Adipocyte (in vitro differentiated cells): ENCODE data around the gene MPRIP.

Experiments used
- DNase-seq: peaks from one replicate; pipeline ENCODE4 v3.0.0-alpha.2; 2015; ENCODE audit warnings: low read depth
- H3K27me3 ChIP-seq: replicated peaks from 2 replicates; pipeline ENCODE4 v1.7.0; 2013; ENCODE audit warnings: mild to moderate bottlenecking, low read length, moderate library complexity; ENCODE audit not compliant: control insufficient read depth, insufficient read depth
- H3K36me3 ChIP-seq: 2 replicates; pipeline ENCODE4 v1.7.0; 2013; ENCODE audit warnings: low read length, mild to moderate bottlenecking, moderate library complexity; ENCODE audit not compliant: control insufficient read depth, insufficient read depth, severe bottlenecking
- H3K4me1 ChIP-seq: 2 replicates; pipeline ENCODE4 v1.7.0; 2013; ENCODE audit warnings: mild to moderate bottlenecking, low read length, moderate library complexity; ENCODE audit not compliant: control insufficient read depth, insufficient read depth
- H3K4me3 ChIP-seq: 2 replicates; pipeline ENCODE4 v1.7.0; 2013; ENCODE audit warnings: mild to moderate bottlenecking, low read length, moderate library complexity
- H3K9ac ChIP-seq: 2 replicates; pipeline ENCODE4 v1.7.0; 2013; ENCODE audit warnings: mild to moderate bottlenecking, low read length, moderate library complexity
- H3K9me3 ChIP-seq: 2 replicates; pipeline ENCODE4 v1.7.0; 2013; ENCODE audit warnings: mild to moderate bottlenecking, low read length, moderate library complexity; ENCODE audit not compliant: control insufficient read depth

The MPRIP gene

DNA sequence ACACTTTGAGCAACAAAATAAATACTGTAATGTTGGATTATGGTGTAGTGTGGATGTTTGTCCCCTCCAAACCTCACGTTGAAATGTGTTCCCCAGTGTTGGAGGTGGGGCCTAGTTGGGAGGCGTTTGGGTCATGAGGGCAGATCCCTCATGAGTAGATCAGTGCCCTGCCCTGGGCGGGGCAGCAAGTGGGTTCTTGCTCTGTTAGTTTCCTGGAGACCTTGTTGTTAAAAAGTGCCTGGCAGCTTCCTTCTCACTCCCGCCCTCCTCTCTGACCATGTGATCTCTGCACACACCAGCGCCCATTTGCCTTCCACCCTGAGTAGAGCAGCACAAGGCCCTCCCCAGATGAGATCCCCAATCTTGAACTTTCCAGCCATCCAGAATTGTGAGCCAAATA, 67.7 kb downstream of the MPRIP start:
- DNase-seq: no peak
- H3K36me3 ChIP-seq: no peaks in the 10 kb centered on the region
- H3K4me1 ChIP-seq: peaks cover 44% of the 10 kb centered on the region
- H3K9me3 ChIP-seq: no peaks in the 10 kb centered on the region
- no peaks in the 10 kb centered on the region for H3K27me3 ChIP-seq
- no peak overlapping the region for H3K9ac ChIP-seq
- H3K4me3 ChIP-seq: no peak overlapping the region

DNA sequence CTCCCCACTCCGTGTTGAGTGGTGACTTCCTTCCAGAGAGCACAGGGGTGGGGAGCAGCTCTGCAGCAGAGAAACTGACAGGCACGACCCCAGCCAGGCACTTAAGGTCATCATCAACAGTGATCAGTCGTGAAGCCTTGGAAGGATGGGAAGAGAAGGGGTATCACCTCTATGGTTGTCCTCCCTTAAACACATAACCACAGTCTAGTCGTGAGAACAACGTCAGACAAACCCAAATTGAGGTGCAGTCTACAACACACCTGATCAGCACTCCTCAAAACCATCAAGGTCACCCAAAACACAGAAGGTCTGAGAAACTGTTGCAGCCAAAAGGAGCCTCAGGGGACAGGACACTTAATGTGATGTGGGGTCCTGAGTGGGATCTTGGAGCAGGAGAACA, 68.3 kb downstream of the MPRIP start:
- H3K9me3 ChIP-seq: no peaks in the 10 kb centered on the region
- H3K9ac ChIP-seq: no peak overlapping the region
- no peak overlapping the region for H3K4me3 ChIP-seq
- no peaks in the 10 kb centered on the region for H3K27me3 ChIP-seq
- no peak for DNase-seq
- no peaks in the 10 kb centered on the region for H3K36me3 ChIP-seq
- peaks cover 47% of the 10 kb centered on the region for H3K4me1 ChIP-seq

DNA sequence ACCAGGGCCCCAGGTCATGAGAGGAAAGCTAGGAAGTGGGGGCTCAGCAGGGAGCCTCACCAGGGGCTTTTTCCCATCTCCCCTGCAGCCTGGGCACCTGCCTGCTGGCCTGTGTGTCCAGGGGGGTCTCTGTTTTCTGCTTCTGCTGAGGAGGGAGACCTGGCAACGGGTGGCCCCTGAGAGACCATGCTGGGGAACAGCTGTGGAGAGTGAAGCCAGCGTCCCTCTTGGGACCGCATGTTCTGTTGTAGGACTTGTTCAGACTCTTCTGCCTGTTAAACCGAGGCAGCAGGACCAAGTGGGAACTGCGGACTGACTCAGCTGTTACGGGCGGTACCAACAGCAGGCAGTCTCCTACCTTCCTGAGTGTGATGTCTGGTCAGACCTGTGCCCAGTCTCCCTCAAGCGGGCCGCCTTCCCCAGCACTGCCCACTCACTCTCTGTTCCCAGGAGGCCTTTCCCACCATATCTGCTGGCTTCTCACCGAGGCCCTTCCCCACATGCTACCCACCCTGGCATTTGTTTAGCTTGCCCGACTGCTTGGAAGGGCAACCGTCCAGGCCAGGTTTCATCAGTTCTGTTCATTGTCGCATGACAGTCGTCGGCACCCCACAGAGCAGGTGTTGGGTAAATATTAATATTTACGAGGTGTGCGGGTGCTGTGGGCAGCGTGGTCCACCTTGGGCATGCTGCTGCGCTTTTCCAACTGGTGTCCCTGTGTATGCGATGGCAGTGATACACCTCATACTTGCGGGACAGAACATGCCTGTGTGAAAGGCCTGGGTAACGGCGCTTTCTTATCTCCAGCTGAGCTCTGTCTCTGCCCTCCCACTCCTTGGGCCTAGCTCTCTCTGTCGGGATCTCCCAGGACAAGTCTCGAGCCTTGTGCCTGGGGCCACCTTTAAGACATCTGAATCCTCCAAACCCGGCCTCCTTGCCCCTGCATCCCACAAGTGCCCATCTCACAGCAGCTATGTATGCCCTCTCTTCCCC, 69.4 kb downstream of the MPRIP start:
- H3K27me3 ChIP-seq: no peaks in the 10 kb centered on the region
- DNase-seq: no peak
- no peaks in the 10 kb centered on the region for H3K9me3 ChIP-seq
- no peak overlapping the region for H3K9ac ChIP-seq
- H3K36me3 ChIP-seq: no peaks in the 10 kb centered on the region
- H3K4me3 ChIP-seq: no peak overlapping the region
- peaks cover 43% of the 10 kb centered on the region for H3K4me1 ChIP-seq

DNA sequence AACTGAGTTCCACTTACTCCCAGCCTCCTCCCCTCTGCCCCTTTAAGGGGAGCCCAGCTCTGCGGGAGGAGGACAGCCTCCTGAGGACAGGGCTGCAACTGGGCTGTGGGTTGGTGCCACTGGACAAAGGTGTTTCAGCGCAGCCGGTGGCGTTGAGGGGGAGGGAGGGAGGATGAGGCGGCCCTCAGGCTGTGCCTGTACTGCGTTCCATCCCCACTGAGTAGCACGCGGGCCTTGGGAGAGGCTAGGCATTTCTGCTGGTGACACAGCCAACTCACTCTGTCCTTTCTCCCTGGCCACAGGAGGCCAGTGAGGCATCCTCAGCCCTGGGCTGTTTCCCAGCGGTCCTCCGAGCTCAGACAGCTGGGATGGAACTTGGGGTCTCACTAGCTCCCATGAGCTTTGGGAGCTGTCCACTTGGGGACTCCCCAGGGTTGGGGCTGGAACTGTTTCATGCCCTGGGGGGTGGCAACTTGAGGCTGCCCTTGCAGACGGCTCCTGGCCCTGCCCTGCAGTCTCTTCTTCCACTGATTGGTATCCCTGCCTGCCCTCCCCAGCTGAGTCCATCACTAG, 70.5 kb downstream of the MPRIP start:
- Histone ChIP-seq H3K36me3 (no peaks in the 10 kb centered on the region), H3K4me3 (no peak overlapping the region), H3K9ac (no peak overlapping the region), H3K4me1 (peaks cover 33% of the 10 kb centered on the region), H3K9me3 (no peaks in the 10 kb centered on the region), H3K27me3 (no peaks in the 10 kb centered on the region)
- DNase-seq: no peak

DNA sequence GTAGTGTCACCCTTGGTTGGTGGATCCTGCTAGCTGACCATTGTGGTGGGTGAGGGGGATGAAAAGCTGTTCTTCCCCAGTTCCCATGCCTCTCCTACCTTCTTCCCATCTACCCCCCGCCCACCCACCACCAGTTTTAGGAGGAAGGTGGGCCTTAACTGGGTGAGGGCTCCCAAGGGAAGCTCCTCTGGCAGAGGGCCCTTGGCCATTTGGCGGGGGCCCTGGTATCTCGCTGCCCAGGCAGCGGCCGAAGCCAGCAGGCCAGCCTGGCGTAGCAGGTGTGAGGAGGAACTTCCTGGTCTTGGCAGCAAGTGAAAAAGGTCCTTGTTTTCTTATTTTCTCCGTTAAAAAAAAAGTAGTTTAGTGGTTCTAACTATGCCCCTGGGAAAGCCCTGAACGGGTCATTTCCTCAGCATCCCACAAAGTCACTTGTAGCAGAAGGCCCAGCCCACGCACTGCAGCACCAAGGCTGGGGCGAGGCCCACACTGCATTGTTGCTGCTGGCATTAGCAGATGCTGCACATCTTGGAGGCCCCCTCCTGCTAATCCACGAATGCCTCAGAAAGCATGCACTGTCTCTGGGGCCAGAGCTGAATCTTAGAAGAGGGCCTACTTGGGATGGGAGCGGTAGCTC, 72.5 kb downstream of the MPRIP start:
- DNase-seq: peak; percentile 24
- no peak overlapping the region for H3K4me3 ChIP-seq
- H3K9me3 ChIP-seq: no peaks in the 10 kb centered on the region
- no peak overlapping the region for H3K9ac ChIP-seq
- H3K27me3 ChIP-seq: no peaks in the 10 kb centered on the region
- no peaks in the 10 kb centered on the region for H3K36me3 ChIP-seq
- H3K4me1 ChIP-seq: peaks cover 31% of the 10 kb centered on the region

DNA sequence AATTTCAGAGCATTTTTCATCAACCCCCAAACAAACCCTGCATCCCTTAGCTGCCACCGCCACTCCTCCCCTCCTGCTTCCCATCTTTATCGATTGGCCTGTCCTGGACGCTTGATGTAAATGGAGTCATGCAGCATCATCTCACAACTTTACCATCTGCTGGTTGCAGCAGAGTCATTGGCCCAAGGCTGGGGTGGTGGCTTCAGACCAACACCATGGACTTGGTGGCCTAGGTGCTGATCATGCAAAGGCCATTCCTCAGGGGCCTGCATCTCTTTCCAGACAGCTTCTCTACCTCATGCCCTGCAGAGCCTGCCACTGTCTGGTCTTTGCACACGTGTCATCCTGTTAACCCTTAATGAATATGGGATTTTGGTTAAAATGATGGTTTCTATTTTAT, 73.4 kb downstream of the MPRIP start:
- Histone ChIP-seq H3K27me3 (no peaks in the 10 kb centered on the region), H3K9me3 (no peaks in the 10 kb centered on the region), H3K4me1 (peaks cover 34% of the 10 kb centered on the region), H3K4me3 (no peak overlapping the region), H3K9ac (no peak overlapping the region), H3K36me3 (no peaks in the 10 kb centered on the region)
- DNase-seq: no peak

DNA sequence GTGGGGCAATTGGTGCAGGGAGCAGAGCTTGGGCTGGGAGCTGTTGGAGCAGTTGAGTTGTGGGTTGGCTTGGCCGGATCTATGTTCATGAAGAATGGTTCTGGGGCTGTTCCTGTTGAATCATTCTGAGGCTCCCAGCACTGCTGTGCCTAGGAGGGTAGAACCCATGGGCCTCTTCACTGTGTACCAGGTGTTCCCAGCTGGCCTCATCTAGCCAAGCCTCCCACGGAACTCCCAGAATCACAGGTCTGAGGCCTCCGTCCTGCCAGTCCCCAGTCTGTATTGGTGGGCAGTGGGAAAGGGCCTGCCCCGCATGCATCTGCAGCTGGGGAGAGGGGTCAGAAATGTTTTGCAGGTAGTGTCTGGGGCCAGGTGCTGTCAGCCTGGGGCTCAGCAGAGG, 74.1 kb downstream of the MPRIP start:
- no peak for DNase-seq

DNA sequence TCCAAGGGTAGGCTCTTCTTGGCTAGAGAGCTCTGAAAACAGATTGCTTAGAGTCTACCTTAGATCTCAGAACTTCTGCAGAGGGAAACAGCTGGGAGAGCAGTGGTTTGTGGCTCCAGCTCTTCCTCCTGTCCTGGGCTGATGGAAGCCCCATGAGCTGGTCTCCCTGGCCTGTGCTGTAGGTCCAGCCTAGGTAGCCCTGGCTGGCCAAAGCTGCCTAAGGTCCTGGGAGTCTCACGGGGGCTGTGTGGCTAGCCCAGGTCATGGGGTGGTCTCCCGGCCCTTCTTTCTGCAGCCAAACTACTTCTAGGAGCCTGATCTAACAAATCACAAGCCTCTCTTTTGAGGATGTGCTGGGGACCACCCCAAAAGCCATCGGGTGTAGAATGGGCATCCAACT, 75.7 kb downstream of the MPRIP start:
- Histone ChIP-seq H3K27me3 (no peaks in the 10 kb centered on the region), H3K4me1 (peaks cover 36% of the 10 kb centered on the region), H3K9me3 (no peaks in the 10 kb centered on the region), H3K9ac (no peak overlapping the region), H3K36me3 (no peaks in the 10 kb centered on the region), H3K4me3 (no peak overlapping the region)
- no peak for DNase-seq

More for the DNA sequence above, 74.1 kb downstream of the MPRIP start:
- no peaks in the 10 kb centered on the region for H3K27me3 ChIP-seq
- H3K4me3 ChIP-seq: no peak overlapping the region
- no peaks in the 10 kb centered on the region for H3K36me3 ChIP-seq
- no peaks in the 10 kb centered on the region for H3K9me3 ChIP-seq
- no peak overlapping the region for H3K9ac ChIP-seq
- peaks cover 36% of the 10 kb centered on the region for H3K4me1 ChIP-seq

DNA sequence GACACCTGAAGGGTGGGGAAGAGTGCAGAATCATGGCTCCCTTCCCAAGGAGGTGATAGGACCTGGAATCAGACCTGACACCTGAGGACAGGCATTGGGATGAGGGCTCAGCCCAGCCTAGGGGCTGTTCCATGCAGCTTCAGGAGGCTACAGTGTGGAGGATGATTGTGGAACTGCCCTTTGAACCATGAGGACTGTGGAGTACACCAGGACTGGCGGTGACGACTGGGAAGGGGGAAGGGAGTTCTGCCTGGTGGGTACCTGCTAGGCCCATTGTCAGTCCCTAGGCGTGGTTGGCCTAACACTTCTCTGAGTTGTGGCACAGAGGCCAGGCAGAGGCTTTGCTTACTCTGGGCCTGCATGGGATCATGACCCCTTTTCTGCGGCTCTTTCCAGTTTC, 76.1 kb downstream of the MPRIP start:
- Histone ChIP-seq H3K27me3 (no peaks in the 10 kb centered on the region), H3K9me3 (no peaks in the 10 kb centered on the region), H3K4me1 (peaks cover 36% of the 10 kb centered on the region), H3K36me3 (no peaks in the 10 kb centered on the region), H3K4me3 (no peak overlapping the region), H3K9ac (no peak overlapping the region)
- no peak for DNase-seq

DNA sequence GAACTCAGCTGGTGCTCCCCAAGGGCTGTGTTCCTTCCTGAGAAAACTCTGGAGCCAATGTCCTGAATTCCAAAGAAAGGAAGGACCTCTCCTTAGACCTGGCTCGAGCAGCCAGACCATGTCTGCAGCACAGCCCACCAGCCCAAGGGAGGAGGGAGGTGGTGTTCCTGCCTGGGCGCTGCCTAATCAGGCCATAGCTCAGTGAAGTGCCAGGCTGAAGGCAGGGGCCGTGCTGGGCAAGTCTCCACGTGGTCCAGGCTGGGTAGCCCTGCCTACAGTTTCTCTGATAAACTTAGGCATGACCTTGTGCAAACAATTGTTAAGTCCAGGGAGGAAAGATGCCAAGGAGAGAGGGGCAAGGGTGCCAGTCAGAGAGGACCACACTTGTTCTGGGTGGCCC, 76.8 kb downstream of the MPRIP start:
- no peak overlapping the region for H3K4me3 ChIP-seq
- no peak for DNase-seq
- H3K36me3 ChIP-seq: no peaks in the 10 kb centered on the region
- H3K9me3 ChIP-seq: no peaks in the 10 kb centered on the region
- peaks cover 36% of the 10 kb centered on the region for H3K4me1 ChIP-seq
- H3K9ac ChIP-seq: peak overlapping the region; percentile 9
- no peaks in the 10 kb centered on the region for H3K27me3 ChIP-seq

DNA sequence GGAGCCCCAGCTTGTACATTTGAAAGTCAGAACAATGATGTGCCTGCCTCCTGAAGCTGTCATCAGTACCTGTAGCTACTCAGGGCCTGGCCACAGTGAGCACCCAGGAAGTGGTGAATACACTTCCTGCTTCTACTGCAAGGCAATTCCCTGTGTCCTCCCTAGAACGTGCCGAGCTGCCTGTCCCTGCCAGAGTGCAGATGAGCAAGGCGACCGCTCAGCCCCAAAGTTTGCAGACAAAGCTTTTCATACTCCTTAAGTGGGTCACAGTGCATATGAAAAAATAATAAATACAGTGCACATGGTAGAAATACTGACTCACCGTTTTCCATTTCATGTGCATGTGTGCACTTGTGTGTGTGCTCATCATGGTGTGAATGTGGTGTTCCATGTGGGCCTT, 77.3 kb downstream of the MPRIP start:
- H3K27me3 ChIP-seq: no peaks in the 10 kb centered on the region
- DNase-seq: peak; percentile 38
- H3K9me3 ChIP-seq: no peaks in the 10 kb centered on the region
- peak overlapping the region; percentile 9 for H3K9ac ChIP-seq
- H3K36me3 ChIP-seq: no peaks in the 10 kb centered on the region
- H3K4me1 ChIP-seq: peaks cover 36% of the 10 kb centered on the region
- no peak overlapping the region for H3K4me3 ChIP-seq
